Nephron progenitor cell (in vitro differentiated cells): ENCODE data around the gene SDK1.
"Not testable (repeated sequence)": the region's sequence is repeated elsewhere in the genome, so short reads cannot be mapped to it uniquely, and the experiment has no call there.

Experiments used
- DNase-seq: peaks from one replicate; pipeline ENCODE4 v3.0.0; 2021
- H3K27ac Mint-ChIP-seq: 2 replicates; pipeline ENCODE4 v1.8.0; 2021; ENCODE audit warnings: mild to moderate bottlenecking, moderate library complexity, mixed read lengths
- H3K27me3 Mint-ChIP-seq: 2 replicates; pipeline ENCODE4 v1.8.0; 2021; ENCODE audit warnings: mild to moderate bottlenecking, low read depth, mixed read lengths; ENCODE audit not compliant: poor library complexity
- H3K36me3 Mint-ChIP-seq: 2 replicates; pipeline ENCODE4 v1.8.0; 2021; ENCODE audit warnings: low read depth, mixed read lengths
- H3K4me1 Mint-ChIP-seq: 2 replicates; pipeline ENCODE4 v1.8.0; 2021; ENCODE audit warnings: mixed read lengths
- H3K4me3 Mint-ChIP-seq: 2 replicates; pipeline ENCODE4 v1.8.0; 2021; ENCODE audit warnings: mild to moderate bottlenecking, moderate library complexity, mixed read lengths
- H3K9me3 Mint-ChIP-seq: 2 replicates; pipeline ENCODE4 v1.8.0; 2021; ENCODE audit warnings: mild to moderate bottlenecking, moderate library complexity, mixed read lengths
- CTCF ChIP-seq: fragments of 200-600 bp; sonication (generic); IDR thresholded peaks from 2 replicates; pipeline ENCODE4 v1.5.0; 2021; ENCODE audit warnings: antibody characterized with exemption

SDK1 gene

GRCh38 chr7:4248295-4248694 lies 947.2 kb downstream of the SDK1 start:
- no peak overlapping the region for H3K4me3 Mint-ChIP-seq
- peak overlapping the region; percentile 34 for H3K27ac Mint-ChIP-seq
- no peak for TF ChIP-seq CTCF
- peaks cover 34% of the 10 kb centered on the region for H3K9me3 Mint-ChIP-seq
- H3K36me3 Mint-ChIP-seq = peaks cover 12% of the 10 kb centered on the region
- H3K27me3 Mint-ChIP-seq = peaks cover 6% of the 10 kb centered on the region
- no peak for DNase-seq
- H3K4me1 Mint-ChIP-seq = peaks cover 10% of the 10 kb centered on the region

GRCh38 chr7:4249241-4249640 lies 948.2 kb downstream of the SDK1 start:
- Mint-ChIP-seq H3K9me3 (peaks cover 35% of the 10 kb centered on the region), H3K4me1 (peaks cover 10% of the 10 kb centered on the region), H3K36me3 (peaks cover 7% of the 10 kb centered on the region), H3K27me3 (peaks cover 6% of the 10 kb centered on the region), H3K4me3 (no peak overlapping the region), H3K27ac (no peak overlapping the region)
- DNase-seq = no peak
- no peak for TF ChIP-seq CTCF

GRCh38 chr7:4255336-4255735 lies 954.3 kb downstream of the SDK1 start:
- Mint-ChIP-seq H3K4me3 (no peak overlapping the region), H3K36me3 (no peaks in the 10 kb centered on the region), H3K4me1 (peaks cover 5% of the 10 kb centered on the region), H3K27me3 (peaks cover 7% of the 10 kb centered on the region), H3K9me3 (peaks cover 34% of the 10 kb centered on the region), H3K27ac (no peak overlapping the region)
- no peak for TF ChIP-seq CTCF
- DNase-seq = no peak

- no peak for DNase-seq
- H3K27ac Mint-ChIP-seq = no peak overlapping the region
- H3K4me1 Mint-ChIP-seq = peaks cover 10% of the 10 kb centered on the region
- peaks cover 7% of the 10 kb centered on the region for H3K27me3 Mint-ChIP-seq
- TF ChIP-seq CTCF = no peak
- H3K36me3 Mint-ChIP-seq = no peaks in the 10 kb centered on the region
- H3K9me3 Mint-ChIP-seq = peaks cover 29% of the 10 kb centered on the region
- H3K4me3 Mint-ChIP-seq = no peak overlapping the region
These were observed 955.2 kb downstream of the SDK1 start for GRCh38 chr7:4256286-4256685.

- Mint-ChIP-seq H3K9me3 (peaks cover 21% of the 10 kb centered on the region), H3K36me3 (no peaks in the 10 kb centered on the region), H3K4me3 (no peak overlapping the region), H3K27me3 (peaks cover 7% of the 10 kb centered on the region), H3K27ac (no peak overlapping the region), H3K4me1 (peaks cover 10% of the 10 kb centered on the region)
- DNase-seq = no peak
- TF ChIP-seq CTCF = no peak
These were observed 956.4 kb downstream of the SDK1 start for GRCh38 chr7:4257146-4258111.

GRCh38 chr7:4260116-4260515 lies 959.1 kb downstream of the SDK1 start:
- H3K4me1 Mint-ChIP-seq = peaks cover 10% of the 10 kb centered on the region
- not testable (repeated sequence) for DNase-seq, H3K27me3 Mint-ChIP-seq

More at GRCh38 chr7:4260116-4260515, 959.1 kb downstream of the SDK1 start:
- not testable (repeated sequence) for H3K9me3 Mint-ChIP-seq, H3K36me3 Mint-ChIP-seq, H3K27ac Mint-ChIP-seq, H3K4me3 Mint-ChIP-seq
